HG03139 (cell line): ENCODE data around the gene ZRANB2.
A peak's percentile ranks its signal among the peaks of the same experiment; 100 is the strongest.

ENCODE experiments used
- ATAC-seq: cut with Tn5 transposase; IDR thresholded peaks from one replicate; pipeline ENCODE4 v1.9.1; 2021; ENCODE audit not compliant: unreplicated experiment

The ZRANB2 gene

DNA sequence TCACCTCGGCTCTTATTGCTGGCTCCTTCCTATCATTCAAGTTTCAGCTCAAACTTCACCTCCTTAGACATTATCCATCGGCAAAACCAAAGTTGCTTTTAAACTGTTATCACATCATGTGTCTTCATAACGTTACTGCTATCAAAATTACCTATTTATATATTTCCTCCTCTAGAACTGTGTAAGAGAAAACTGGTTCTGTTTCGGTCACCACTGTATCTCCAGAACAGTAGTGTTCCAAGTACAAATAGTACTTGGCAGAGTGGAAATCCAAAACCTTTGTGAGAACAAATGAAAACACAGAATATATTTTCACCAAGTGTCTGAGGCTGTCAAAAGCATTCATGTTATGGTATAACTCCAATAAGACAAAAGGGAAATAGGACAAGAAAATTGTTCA, 9.1 kb downstream of the ZRANB2 start:
- ATAC-seq, result no peak

DNA sequence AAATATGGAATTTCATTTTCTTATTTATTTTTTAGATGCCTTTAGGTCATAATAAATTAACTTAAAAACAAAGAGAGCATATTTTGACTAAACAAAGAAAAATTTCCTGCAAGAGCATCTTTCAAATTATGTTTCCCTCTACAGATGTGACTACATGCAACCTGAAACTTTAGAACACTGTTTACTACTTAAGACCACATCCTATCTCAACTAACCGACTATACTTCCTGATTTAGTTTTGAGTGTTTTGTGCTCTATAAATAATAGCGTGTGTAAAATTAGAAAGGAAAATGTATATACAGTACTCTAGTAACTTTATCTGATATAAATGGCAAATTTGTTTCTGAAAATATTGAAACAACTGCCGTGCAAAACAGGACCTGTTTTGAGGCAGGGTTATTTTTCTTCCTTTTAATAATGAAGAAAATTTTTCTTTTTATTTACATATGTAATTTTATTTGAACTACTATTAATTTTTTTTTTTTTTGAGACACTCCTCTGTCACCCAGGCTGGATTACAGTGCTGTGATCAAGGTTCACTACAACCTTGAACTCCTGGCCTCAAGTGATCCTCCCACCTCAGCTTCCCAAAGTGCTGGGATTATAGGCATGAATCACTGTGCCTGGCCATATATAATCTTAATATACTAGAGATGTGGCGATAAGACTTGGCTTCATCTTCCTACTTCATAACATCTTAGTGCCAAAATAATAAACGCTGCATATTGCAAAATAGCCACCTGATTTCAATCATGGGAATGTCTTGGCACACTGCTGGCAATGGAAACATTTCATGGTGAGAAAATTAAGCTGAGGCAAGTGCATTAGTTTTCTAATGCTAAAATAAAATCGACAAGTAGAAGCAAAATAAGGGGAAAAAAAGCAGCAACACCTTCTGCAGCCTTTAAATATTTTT, 12.3 kb downstream of the ZRANB2 start:
- peak; percentile 91 for ATAC-seq

DNA sequence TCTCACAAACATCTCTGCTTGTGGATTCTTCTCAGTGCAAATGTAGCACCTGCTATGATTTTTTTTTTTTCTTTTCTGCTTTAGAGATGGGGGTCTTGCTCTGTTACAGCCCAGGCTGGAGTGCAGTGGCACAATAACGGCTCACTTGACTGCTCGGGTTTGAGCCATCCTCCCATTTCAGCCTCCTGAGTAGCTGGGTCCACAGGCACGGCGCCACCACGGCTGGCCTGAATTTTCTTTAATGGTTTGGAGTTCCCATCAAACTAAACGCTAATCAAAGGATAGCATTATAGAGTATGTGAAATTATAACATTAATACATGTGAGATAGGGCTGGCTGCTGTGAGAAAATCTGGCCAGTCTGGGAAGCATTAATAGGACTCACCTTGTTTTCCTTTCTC, 26.0 kb downstream of the ZRANB2 start:
- ATAC-seq, result no peak

DNA sequence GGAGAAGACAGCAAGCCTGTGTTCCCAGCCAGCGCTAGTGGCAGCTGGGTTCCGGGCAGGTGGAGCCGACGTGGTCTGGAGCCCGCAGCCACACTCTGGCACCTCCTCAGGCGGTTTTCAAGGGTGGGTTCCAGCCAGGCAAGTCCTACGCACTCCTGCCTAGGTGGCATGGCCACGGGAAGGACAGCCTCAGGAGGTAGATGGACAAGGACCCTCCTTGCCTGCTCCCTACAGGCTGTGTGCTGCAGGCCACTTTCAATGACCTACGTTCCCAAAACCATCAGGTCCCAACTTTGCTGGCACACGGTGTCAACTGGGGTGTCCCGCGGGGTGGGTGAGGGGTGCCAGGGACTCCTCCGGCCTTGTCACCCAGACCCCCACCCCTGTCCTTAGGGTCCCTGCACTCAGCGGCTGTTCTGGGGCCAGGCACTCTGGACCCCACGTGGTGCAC, 26.5 kb downstream of the ZRANB2 start:
- ATAC-seq, result no peak

- ATAC-seq, result no peak
Observed at GRCh38 chr1:71053758-71054157, 27.1 kb downstream of the ZRANB2 start.

- no peak for ATAC-seq
Observed at GRCh38 chr1:71053146-71053545, 27.7 kb downstream of the ZRANB2 start.

DNA sequence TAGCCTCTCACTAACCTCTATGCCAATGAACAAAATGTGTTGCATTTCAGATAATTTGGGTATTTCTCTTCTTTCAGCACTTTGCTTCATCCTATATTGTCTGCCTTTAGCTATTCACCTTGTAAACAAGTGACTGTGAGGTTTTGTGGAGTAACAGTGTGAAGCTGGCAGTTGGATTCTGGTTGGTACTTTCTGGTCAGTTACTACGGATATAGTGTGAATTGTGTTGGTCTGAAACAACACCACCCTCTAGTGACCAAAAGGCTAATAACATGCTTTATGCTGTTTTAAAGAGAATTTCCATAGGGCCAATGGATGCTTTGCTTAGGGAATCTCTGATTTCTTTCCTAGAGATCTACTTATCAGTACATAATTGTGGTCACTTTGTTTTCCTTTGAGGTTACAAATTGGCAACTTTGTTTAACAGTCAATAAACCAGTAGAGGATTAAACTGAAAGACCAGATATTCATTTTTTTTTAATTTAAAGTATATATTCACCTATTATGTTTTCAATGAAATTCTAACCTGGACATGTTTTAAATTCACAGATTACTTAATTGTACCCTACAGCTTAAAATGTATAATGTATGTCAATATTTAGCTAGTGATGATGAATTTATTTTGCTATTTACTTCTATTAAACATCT, 30.8 kb downstream of the ZRANB2 start:
- no peak for ATAC-seq

DNA sequence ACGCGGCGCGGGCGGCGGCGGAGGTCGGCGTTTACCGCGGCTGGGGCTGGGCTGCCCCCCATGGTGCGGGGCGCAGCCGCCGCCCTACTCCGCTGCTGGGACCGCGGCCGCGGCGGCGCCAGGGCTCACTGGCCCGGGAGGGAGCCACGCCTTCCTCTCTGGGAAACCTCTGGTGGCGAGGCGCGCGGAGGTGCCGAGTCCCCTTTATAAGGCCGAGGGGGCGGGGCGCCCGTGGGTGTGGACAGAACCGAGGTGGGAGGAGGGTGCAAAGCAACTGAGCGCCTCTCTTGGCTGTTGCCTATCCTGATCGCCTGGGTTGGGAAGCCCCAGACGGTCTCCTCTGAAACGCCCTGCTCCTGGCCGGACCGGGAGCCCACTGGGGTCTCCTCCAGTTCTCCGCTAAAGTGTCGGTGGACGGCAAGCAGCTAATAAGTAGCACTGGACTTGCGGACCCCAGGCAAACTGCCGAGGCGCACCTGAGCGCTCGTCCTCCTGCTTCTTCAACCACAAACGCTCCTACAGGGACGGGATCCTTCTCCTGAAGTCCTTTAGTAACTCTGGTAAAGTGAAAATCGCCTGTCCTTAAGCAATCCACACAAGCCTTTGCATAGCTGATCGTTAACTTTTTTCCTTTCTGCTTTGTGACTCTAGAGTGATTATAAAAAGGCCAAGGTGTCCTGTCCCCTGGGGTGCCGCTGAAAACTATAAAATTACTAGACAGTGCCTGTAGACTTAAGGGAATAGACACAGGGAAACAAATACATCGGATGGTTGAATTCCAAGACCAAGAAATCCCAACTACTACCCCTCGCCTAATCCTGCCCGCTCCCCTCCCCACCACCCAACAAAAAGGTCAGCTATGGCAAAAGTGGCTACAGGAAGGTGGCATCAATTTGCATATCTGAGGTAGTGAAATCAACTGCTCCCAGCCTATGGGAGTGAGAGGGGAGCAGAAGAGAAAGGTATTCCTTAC, 32.9 kb downstream of the ZRANB2 start, which contains the start of gene PTGER3:
Gene PTGER3, minus strand, starts transcription at position 182 of the 973 bp plus-strand sequence. CDS start 239 bp downstream, outside the sequence.
- ATAC-seq, result no peak

- ATAC-seq, result no peak
Observed at GRCh38 chr1:71046891-71047634, 33.8 kb downstream of the ZRANB2 start.

DNA sequence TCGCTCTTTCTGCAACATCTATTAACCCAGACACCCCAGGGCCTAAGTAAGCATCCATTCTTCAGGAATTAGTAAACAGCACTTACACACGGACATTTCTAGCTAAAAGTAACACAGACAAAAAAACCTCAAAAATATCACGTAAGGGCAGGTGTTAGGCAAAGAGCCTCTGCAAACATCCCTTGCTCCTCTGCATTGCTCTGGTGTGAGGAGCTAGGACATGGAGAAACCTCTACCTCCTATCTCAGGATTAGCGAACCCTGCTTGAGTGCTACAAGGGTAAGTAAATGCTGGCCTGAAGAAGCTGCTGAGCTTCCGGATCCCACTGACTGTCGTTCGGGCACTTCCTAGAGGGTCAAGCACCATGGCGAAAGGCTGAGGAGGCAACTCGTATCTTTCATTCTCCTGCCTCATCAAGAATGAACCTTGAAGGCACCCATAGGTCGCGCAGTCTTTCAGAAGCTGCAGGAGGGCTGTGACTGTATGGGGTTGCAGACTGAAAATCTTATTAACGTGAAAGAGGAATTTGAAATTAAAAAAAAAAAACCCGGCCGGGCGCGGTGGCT, 35.3 kb downstream of the ZRANB2 start:
- ATAC-seq, result no peak

GRCh38 chr1:71044833-71045232, 36.0 kb downstream of the ZRANB2 start:
- no peak for ATAC-seq

DNA sequence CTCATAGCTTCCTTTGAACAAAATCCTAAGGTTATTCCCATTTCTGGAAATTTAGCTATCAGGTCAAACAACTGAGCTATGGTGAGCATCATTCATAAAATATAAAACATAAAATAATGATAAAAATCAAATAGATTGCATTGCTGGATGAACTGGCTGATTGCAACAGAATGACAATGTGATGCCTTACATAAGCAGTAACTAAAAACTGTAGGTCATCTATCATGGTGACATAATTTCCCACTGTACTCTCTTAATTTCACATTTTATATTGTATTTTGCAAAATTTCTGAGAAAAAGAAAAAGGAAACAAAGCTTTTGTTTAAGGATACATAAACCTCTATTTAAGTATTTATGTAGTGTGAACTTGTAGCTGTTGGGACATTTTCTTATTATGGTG, 37.8 kb downstream of the ZRANB2 start:
- ATAC-seq, result no peak

DNA sequence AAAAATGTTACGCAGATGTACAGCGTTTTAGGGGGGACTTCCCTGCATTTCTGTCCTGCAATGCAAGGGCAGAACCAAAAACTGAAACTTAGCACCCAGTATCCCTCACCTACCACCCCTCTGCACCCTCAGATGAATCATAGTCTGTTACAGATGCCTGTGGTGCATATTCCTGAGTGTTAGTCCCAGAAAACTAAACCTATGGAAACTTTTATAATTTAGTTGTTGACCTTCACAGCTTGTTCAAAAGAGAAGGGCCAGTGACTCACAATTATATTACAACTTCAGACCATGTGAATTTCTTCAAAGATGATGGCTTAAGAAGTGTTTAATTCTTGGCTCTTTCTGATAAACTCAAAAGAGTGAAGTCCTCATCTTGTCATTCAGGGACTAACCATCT, 39.0 kb downstream of the ZRANB2 start:
- no peak for ATAC-seq

- ATAC-seq, result no peak
Observed at GRCh38 chr1:71039661-71040262, 41.1 kb downstream of the ZRANB2 start.

- ATAC-seq, result no peak
Observed at GRCh38 chr1:71038942-71039341, 41.9 kb downstream of the ZRANB2 start.

DNA sequence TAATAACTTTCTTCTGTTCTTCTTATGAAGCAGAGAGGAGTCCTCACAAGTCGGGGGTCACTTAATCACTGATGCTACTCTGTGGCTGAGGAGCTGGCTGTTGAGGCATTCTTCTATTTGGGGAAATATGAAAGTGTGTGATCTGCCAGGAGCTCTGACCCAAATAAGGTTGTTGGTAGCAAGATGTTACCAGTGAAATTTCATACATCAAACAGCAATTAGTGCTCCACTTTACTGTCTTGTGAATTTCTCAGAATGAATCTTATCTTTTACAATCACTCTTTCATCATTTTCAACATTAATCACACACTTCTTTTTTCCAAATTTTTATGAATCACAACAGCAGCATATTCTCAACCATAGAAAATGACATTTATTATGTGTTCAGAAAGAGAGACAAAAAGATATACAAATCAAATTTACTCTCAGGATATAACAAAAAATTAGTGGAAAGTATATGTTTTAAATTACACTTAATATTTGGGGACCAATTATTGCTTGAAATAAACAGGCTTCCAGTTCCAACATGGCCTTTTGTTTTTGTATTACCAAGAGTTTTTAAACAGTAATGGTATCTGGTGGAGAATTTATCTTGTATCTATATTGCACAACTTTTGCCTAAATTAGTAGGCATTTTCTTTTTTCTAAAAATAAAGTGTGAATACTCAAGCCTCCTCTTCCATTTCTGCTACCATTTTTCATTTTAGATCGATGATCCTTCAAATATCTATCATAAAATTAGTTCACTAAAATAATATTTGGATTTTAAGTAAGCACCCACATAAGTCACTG, 42.8 kb downstream of the ZRANB2 start:
- no peak for ATAC-seq

- no peak for ATAC-seq
Observed at GRCh38 chr1:71037066-71037465, 43.8 kb downstream of the ZRANB2 start.

GRCh38 chr1:71033136-71033535, 47.7 kb downstream of the ZRANB2 start:
- ATAC-seq, result no peak

DNA sequence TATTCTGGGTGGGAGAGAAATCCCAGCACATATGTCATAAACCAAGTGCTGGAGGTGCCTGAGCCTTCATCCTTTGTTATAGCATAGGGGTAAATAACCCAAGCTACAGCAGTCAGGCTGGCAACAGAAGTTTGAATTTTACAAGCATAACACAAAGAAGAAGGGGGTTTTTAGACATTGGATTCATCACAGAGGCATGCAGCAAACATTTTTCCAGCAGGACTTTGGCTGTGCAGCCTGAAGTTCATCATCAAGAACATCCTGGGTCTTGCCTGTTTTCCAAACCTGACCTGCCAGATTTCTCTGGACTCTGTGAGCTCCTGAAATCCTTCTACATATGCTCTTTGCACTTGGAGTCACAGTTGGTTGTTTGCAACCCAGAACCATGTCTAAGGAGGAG, 49.4 kb downstream of the ZRANB2 start:
- no peak for ATAC-seq
